ENCODE results near the gene BAG1.

The BAG1 gene

DNA sequence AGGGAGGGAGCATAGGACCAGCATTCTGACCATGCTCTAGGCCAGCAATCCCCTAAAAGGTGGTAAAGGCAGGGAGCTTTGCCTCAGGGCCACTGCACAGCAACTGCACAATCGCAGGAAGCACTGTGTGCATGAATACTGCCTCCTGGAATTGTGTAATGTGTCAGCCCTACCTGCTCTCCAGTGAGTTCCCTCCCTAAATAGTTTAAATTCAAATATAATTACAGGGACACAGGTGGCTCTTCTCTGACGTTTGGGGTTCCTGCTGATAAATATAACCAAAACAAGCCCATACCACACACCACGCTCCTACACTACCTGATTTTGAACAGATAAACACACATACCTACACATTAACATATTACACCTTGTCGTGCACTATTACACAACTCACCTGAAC is 9.0 kb downstream of the BAG1 start:
- H3K27me3 Mint-ChIP-seq (ENCODE audit: low read depth) = no peaks in the 10 kb centered on the region
- TF ChIP-seq, protein P1, sequence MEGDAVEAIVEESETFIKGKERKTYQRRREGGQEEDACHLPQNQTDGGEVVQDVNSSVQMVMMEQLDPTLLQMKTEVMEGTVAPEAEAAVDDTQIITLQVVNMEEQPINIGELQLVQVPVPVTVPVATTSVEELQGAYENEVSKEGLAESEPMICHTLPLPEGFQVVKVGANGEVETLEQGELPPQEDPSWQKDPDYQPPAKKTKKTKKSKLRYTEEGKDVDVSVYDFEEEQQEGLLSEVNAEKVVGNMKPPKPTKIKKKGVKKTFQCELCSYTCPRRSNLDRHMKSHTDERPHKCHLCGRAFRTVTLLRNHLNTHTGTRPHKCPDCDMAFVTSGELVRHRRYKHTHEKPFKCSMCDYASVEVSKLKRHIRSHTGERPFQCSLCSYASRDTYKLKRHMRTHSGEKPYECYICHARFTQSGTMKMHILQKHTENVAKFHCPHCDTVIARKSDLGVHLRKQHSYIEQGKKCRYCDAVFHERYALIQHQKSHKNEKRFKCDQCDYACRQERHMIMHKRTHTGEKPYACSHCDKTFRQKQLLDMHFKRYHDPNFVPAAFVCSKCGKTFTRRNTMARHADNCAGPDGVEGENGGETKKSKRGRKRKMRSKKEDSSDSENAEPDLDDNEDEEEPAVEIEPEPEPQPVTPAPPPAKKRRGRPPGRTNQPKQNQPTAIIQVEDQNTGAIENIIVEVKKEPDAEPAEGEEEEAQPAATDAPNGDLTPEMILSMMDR (IDR thresholded peaks at IDR 0.05; ENCODE audit: unreplicated experiment in 3 of 3) = no peak
- no peaks in the 10 kb centered on the region for H3K9me3 Mint-ChIP-seq
- H3K27ac Mint-ChIP-seq = no peak overlapping the region
- no peaks in the 10 kb centered on the region for H3K4me1 Mint-ChIP-seq
- peaks cover 53% of the 10 kb centered on the region for H3K36me3 Mint-ChIP-seq (ENCODE audit: low read depth)
- H3K4me3 Mint-ChIP-seq = no peak overlapping the region

DNA sequence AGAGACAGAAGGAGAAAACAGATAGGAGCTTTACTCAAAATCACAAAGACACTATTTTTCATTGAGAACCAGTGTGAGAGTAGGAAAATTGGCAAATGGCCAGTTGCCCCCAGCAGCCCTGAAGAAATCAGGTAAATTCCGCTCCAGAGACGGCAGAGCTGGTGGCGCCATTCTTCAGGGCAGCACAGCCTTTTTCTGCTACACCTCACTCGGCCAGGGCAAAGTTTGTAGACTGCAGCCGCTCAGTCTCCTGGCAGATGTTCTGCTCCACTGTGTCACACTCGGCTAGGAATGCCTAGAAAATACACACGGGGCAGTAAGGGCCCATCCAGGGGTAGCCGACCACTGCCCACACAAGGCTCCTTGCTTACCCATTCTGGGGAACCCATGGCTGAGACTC is 9.5 kb downstream of the BAG1 start:
- TF ChIP-seq, protein P1 (IDR thresholded peaks at IDR 0.05; ENCODE audit: unreplicated experiment in 3 of 3) = no peak
- H3K27ac Mint-ChIP-seq = no peak overlapping the region
- no peaks in the 10 kb centered on the region for H3K27me3 Mint-ChIP-seq (ENCODE audit: low read depth)
- H3K4me3 Mint-ChIP-seq = no peak overlapping the region
- peaks cover 49% of the 10 kb centered on the region for H3K36me3 Mint-ChIP-seq (ENCODE audit: low read depth)
- no peaks in the 10 kb centered on the region for H3K4me1 Mint-ChIP-seq
- no peaks in the 10 kb centered on the region for H3K9me3 Mint-ChIP-seq

DNA sequence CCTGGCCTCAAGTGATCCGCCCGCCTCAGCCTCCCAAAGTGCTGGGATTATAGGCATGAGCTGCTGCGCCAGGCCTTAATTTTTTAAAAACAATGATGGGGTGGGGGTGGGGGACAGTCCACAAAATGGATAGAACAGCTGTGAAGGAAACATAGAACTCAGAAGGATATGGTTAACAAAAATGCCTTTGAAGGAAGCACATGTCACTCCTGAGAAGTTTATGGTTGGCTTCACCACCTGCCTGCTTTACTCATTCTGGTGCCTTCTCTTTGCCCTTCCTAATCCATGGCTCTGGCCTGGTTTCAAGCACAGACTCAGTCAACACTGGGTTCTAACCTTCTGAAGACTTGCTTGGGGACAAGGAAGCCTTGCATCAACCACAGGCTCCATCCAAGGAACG is 10.3 kb downstream of the BAG1 start:
- Mint-ChIP-seq H3K9me3 (no peaks in the 10 kb centered on the region), H3K27ac (no peak overlapping the region), H3K36me3 (ENCODE audit: low read depth) (peaks cover 43% of the 10 kb centered on the region), H3K27me3 (ENCODE audit: low read depth) (no peaks in the 10 kb centered on the region), H3K4me1 (no peaks in the 10 kb centered on the region), H3K4me3 (no peak overlapping the region)
- TF ChIP-seq, protein P1 (IDR thresholded peaks at IDR 0.05; ENCODE audit: unreplicated experiment in 3 of 3) = no peak

DNA sequence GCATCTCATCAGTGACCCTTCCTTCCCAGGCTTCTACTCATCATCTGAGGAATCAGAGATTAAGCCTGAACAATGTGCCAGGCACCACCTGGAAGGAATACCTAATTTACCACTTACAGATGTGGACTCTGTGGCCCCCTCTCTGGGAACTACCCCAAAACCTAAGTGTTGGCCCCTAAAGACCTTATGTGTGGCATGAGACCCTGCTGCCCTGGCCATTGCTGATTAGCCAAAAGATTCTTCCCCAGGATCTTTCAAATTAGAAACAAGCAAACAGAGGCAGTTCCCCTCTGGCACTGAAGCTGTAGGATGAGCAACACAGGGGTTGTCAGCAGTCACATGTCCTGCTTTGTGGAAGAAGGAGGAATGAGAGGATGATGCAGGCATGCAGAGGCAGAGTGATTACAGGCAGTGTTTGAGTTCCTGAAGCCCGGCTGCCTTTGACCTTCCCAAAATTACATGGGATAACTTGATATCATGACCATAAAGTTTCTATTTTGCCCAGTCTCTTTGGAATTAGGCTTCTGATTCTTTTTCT is 14.0 kb downstream of the BAG1 start:
- no peaks in the 10 kb centered on the region for H3K9me3 Mint-ChIP-seq
- H3K36me3 Mint-ChIP-seq (ENCODE audit: low read depth) = peaks cover 34% of the 10 kb centered on the region
- no peaks in the 10 kb centered on the region for H3K4me1 Mint-ChIP-seq
- no peak overlapping the region for H3K27ac Mint-ChIP-seq
- TF ChIP-seq, protein P1 (IDR thresholded peaks at IDR 0.05; ENCODE audit: unreplicated experiment in 3 of 3) = no peak
- no peak overlapping the region for H3K4me3 Mint-ChIP-seq
- H3K27me3 Mint-ChIP-seq (ENCODE audit: low read depth) = no peaks in the 10 kb centered on the region

DNA sequence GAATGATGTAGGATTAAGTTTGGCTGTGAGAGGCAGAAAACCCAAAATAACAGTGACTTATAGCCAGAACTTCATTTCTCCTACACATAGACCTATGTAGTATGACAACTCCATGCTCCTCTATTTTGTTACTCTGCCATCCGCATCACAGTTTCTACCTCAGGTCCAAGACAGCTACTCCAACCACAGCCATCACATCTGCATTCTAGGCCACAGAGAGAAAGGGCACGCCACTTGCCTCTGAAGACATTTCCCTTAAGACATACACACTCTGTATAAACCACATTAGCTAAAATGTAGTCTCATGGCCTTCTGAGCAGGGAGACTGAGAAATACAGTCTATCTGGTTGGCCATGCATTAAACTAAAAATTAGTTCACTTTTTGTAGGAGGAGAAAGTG is 14.5 kb downstream of the BAG1 start:
- Mint-ChIP-seq H3K9me3 (no peaks in the 10 kb centered on the region), H3K4me1 (no peaks in the 10 kb centered on the region), H3K36me3 (ENCODE audit: low read depth) (peaks cover 31% of the 10 kb centered on the region), H3K27me3 (ENCODE audit: low read depth) (no peaks in the 10 kb centered on the region), H3K27ac (no peak overlapping the region), H3K4me3 (no peak overlapping the region)
- TF ChIP-seq, protein P1 (IDR thresholded peaks at IDR 0.05; ENCODE audit: unreplicated experiment in 3 of 3) = no peak

DNA sequence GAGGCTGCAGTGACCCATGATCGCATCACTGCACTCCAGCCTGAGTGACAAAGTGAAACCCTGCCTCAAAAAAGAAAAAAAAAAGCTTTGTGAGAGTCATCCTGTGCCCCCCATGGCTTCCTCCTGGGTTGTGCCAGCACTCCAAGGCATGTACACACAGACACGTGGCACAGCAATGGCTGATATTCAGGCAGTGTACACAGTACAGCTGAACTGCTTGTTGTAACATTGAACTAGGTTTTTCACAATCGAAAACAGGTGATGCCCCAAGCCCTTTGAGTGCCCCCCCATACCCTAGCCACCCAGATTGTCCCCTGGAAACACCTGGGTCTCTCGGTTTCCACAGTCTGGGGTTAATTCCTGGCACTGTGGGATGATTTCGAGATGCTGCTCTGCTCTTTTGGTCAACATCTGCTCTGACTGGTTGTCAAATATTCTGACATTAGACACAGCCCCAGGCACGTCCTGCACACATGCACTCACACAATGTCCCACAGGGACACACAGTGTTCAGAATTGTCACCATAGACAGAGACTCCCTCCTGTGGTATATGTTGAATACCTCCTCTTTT is 15.3 kb downstream of the BAG1 start:
- TF ChIP-seq, protein P1 (IDR thresholded peaks at IDR 0.05; ENCODE audit: unreplicated experiment in 3 of 3) = no peak
- Mint-ChIP-seq H3K27ac (no peak overlapping the region), H3K4me3 (no peak overlapping the region), H3K4me1 (no peaks in the 10 kb centered on the region), H3K36me3 (ENCODE audit: low read depth) (peaks cover 23% of the 10 kb centered on the region), H3K9me3 (no peaks in the 10 kb centered on the region), H3K27me3 (ENCODE audit: low read depth) (no peaks in the 10 kb centered on the region)

All from nephron (organoid).